Measurements from ENCODE around the gene MICU2.
"Not testable (repeated sequence)": the region's sequence is repeated elsewhere in the genome, so short reads cannot be mapped to it uniquely, and the experiment has no call there.

The MICU2 gene

GRCh38 chr13:21613791-21614190, 9.8 kb upstream of the MICU2 start:
- DNase-seq (ENCODE audit: low spot score in 2 of 2) (no peak), ATAC-seq (ENCODE audit: low read depth) (no peak)
- Mint-ChIP-seq H3K36me3 (no peaks in the 10 kb centered on the region), H3K27me3 (peaks cover 2% of the 10 kb centered on the region), H3K4me3 (no peak overlapping the region), H3K9me3 (no peaks in the 10 kb centered on the region), H3K4me1 (peaks cover 7% of the 10 kb centered on the region), H3K27ac (no peak overlapping the region)

GRCh38 chr13:21611385-21611784, 7.4 kb upstream of the MICU2 start:
- Mint-ChIP-seq H3K36me3 (no peaks in the 10 kb centered on the region), H3K27ac (no peak overlapping the region), H3K4me1 (no peaks in the 10 kb centered on the region), H3K27me3 (peaks cover 1% of the 10 kb centered on the region), H3K4me3 (no peak overlapping the region), H3K9me3 (no peaks in the 10 kb centered on the region)
- DNase-seq (ENCODE audit: low spot score in 2 of 2) (no peak), ATAC-seq (ENCODE audit: low read depth) (no peak)

- no peak for ATAC-seq (ENCODE audit: low read depth)
- H3K27ac Mint-ChIP-seq, result no peak overlapping the region
- H3K4me1 Mint-ChIP-seq, result no peaks in the 10 kb centered on the region
- no peaks in the 10 kb centered on the region for H3K9me3 Mint-ChIP-seq
- H3K36me3 Mint-ChIP-seq, result no peaks in the 10 kb centered on the region
- no peak overlapping the region for H3K4me3 Mint-ChIP-seq
- H3K27me3 Mint-ChIP-seq, result peaks cover 1% of the 10 kb centered on the region
- DNase-seq (ENCODE audit: low spot score in 2 of 2), result no peak
These were observed 6.7 kb upstream of the MICU2 start for GRCh38 chr13:21610687-21611086.

GRCh38 chr13:21608961-21609360, 5.0 kb upstream of the MICU2 start:
- Mint-ChIP-seq H3K9me3 (no peaks in the 10 kb centered on the region), H3K4me1 (peaks cover 9% of the 10 kb centered on the region), H3K27ac (no peak overlapping the region), H3K4me3 (no peak overlapping the region), H3K36me3 (no peaks in the 10 kb centered on the region), H3K27me3 (peaks cover 1% of the 10 kb centered on the region)
- DNase-seq (ENCODE audit: low spot score in 2 of 2) (no peak), ATAC-seq (ENCODE audit: low read depth) (no peak)

- DNase-seq (ENCODE audit: low spot score in 2 of 2), result no peak
- H3K27ac Mint-ChIP-seq, result no peak overlapping the region
- H3K9me3 Mint-ChIP-seq, result no peaks in the 10 kb centered on the region
- peaks cover 9% of the 10 kb centered on the region for H3K4me1 Mint-ChIP-seq
- H3K36me3 Mint-ChIP-seq, result no peaks in the 10 kb centered on the region
- no peak overlapping the region for H3K4me3 Mint-ChIP-seq
- H3K27me3 Mint-ChIP-seq, result peaks cover 1% of the 10 kb centered on the region
- no peak for ATAC-seq (ENCODE audit: low read depth)
These were observed 2.8 kb upstream of the MICU2 start for GRCh38 chr13:21606796-21607195.

GRCh38 chr13:21606251-21606650, 2.3 kb upstream of the MICU2 start:
- peaks cover 12% of the 10 kb centered on the region for H3K4me1 Mint-ChIP-seq
- peaks cover 1% of the 10 kb centered on the region for H3K27me3 Mint-ChIP-seq
- no peak for ATAC-seq (ENCODE audit: low read depth)
- H3K36me3 Mint-ChIP-seq, result peaks cover 3% of the 10 kb centered on the region
- no peak overlapping the region for H3K27ac Mint-ChIP-seq
- H3K9me3 Mint-ChIP-seq, result no peaks in the 10 kb centered on the region
- H3K4me3 Mint-ChIP-seq, result no peak overlapping the region
- DNase-seq (ENCODE audit: low spot score in 2 of 2), result no peak

GRCh38 chr13:21596722-21597121, 7.2 kb downstream of the MICU2 start:
- Mint-ChIP-seq H3K9me3 (no peaks in the 10 kb centered on the region), H3K4me3 (peak overlapping the region; percentile 53), H3K36me3 (peaks cover 20% of the 10 kb centered on the region), H3K27me3 (no peaks in the 10 kb centered on the region), H3K4me1 (peaks cover 54% of the 10 kb centered on the region), H3K27ac (peak overlapping the region; percentile 90)
- ATAC-seq (ENCODE audit: low read depth) (no peak), DNase-seq (ENCODE audit: low spot score in 2 of 2) (no peak)

- peaks cover 62% of the 10 kb centered on the region for H3K4me1 Mint-ChIP-seq
- peaks cover 15% of the 10 kb centered on the region for H3K36me3 Mint-ChIP-seq
- no peaks in the 10 kb centered on the region for H3K9me3 Mint-ChIP-seq
- H3K4me3 Mint-ChIP-seq, result peak overlapping the region; percentile 12
- ATAC-seq (ENCODE audit: low read depth) (no peak), DNase-seq (ENCODE audit: low spot score in 2 of 2) (no peak)
- H3K27ac Mint-ChIP-seq, result peak overlapping the region; percentile 90
- H3K27me3 Mint-ChIP-seq, result no peaks in the 10 kb centered on the region
These were observed 8.5 kb downstream of the MICU2 start for GRCh38 chr13:21595546-21595822.

GRCh38 chr13:21594715-21595545, 9.0 kb downstream of the MICU2 start:
- Mint-ChIP-seq H3K27ac (peak overlapping the region; percentile 90), H3K4me3 (peak overlapping the region; percentile 39), H3K36me3 (peaks cover 12% of the 10 kb centered on the region), H3K9me3 (no peaks in the 10 kb centered on the region), H3K4me1 (peaks cover 59% of the 10 kb centered on the region), H3K27me3 (no peaks in the 10 kb centered on the region)
- DNase-seq (ENCODE audit: low spot score in 2 of 2) (no peak), ATAC-seq (ENCODE audit: low read depth) (peak; percentile 37)

- not testable (repeated sequence) for DNase-seq (ENCODE audit: low spot score in 2 of 2); H3K27me3 Mint-ChIP-seq; H3K9me3 Mint-ChIP-seq
- H3K4me3 Mint-ChIP-seq, result peak overlapping the region; percentile 58
- peak overlapping the region; percentile 86 for H3K27ac Mint-ChIP-seq
- H3K4me1 Mint-ChIP-seq, result peaks cover 63% of the 10 kb centered on the region
- peak; percentile 72 for ATAC-seq (ENCODE audit: low read depth)
- H3K36me3 Mint-ChIP-seq, result peaks cover 16% of the 10 kb centered on the region
These were observed 13.1 kb downstream of the MICU2 start for GRCh38 chr13:21590665-21591456.

- peaks cover 16% of the 10 kb centered on the region for H3K36me3 Mint-ChIP-seq
- peak overlapping the region; percentile 86 for H3K27ac Mint-ChIP-seq
- no peaks in the 10 kb centered on the region for H3K9me3 Mint-ChIP-seq
- DNase-seq (ENCODE audit: low spot score in 2 of 2) (no peak), ATAC-seq (ENCODE audit: low read depth) (no peak)
- H3K4me1 Mint-ChIP-seq, result peaks cover 57% of the 10 kb centered on the region
- peak overlapping the region; percentile 58 for H3K4me3 Mint-ChIP-seq
- no peaks in the 10 kb centered on the region for H3K27me3 Mint-ChIP-seq
These were observed 13.7 kb downstream of the MICU2 start for GRCh38 chr13:21590231-21590630.

GRCh38 chr13:21589510-21589909, 14.5 kb downstream of the MICU2 start:
- ATAC-seq (ENCODE audit: low read depth); H3K27me3 Mint-ChIP-seq; H3K9me3 Mint-ChIP-seq; DNase-seq (ENCODE audit: low spot score in 2 of 2): not testable (repeated sequence)
- H3K27ac Mint-ChIP-seq, result peak overlapping the region; percentile 86
- H3K36me3 Mint-ChIP-seq, result peaks cover 16% of the 10 kb centered on the region
- peak overlapping the region; percentile 24 for H3K4me3 Mint-ChIP-seq
- H3K4me1 Mint-ChIP-seq, result peaks cover 59% of the 10 kb centered on the region

GRCh38 chr13:21588411-21588810, 15.6 kb downstream of the MICU2 start:
- H3K9me3 Mint-ChIP-seq; ATAC-seq (ENCODE audit: low read depth); DNase-seq (ENCODE audit: low spot score in 2 of 2); H3K27me3 Mint-ChIP-seq; H3K4me3 Mint-ChIP-seq: not testable (repeated sequence)
- Mint-ChIP-seq H3K4me1 (peaks cover 52% of the 10 kb centered on the region), H3K27ac (peak overlapping the region; percentile 24), H3K36me3 (peaks cover 18% of the 10 kb centered on the region)

- Mint-ChIP-seq H3K36me3 (peaks cover 18% of the 10 kb centered on the region), H3K4me1 (peaks cover 35% of the 10 kb centered on the region)
These were observed 18.9 kb downstream of the MICU2 start for GRCh38 chr13:21584973-21585592.

More at GRCh38 chr13:21584973-21585592, 18.9 kb downstream of the MICU2 start:
- ATAC-seq (ENCODE audit: low read depth) (no peak), DNase-seq (ENCODE audit: low spot score in 2 of 2) (no peak)
- Mint-ChIP-seq H3K9me3 (peaks cover 3% of the 10 kb centered on the region), H3K27me3 (no peaks in the 10 kb centered on the region), H3K27ac (no peak overlapping the region), H3K4me3 (no peak overlapping the region)
